ENCODE measurements around the gene RABL3. TPM values are rescaled to one million over a fixed set of nuclear protein-coding genes. Genes with fewer than 3 reads are reported as not detected.

The RABL3 gene
- total RNA-seq, 1 experiment from 2014 or later = 13.9 TPM

DNA sequence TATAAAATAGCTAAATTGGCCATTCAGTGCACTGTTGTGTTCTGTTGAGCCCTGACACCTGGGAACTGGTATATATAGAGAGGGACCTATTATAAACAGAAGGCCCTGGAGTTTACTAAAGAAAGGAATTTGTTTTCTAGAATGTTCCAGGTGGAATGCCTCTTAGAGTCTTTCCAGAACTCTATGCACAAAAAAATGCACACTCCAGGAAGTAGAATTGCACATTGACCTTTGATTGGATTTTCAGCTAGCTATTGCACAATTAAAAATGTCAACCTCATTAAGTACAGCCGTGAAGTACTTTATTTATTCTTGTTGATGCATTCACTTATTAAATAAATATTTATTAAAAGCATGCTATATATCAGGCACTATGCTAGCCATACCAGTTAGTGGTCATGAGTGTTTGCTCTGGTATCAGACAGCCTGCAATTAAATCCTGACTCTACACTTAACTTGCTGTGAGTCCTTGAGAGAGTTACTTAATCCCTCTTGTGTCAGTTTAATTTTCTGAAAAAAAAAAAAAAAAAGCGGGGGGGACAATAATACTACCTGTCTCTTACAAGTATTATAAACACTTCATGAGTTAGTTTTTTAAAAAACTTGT lies 105.4 kb downstream of the RABL3 start:
- Mint-ChIP-seq H3K36me3 (ENCODE audit: insufficient read depth, unreplicated experiment) (peaks cover 14% of the 10 kb centered on the region), H3K4me3 (ENCODE audit: unreplicated experiment) (no peak overlapping the region), H3K27me3 (ENCODE audit: insufficient read depth, unreplicated experiment) (no peaks in the 10 kb centered on the region), H3K9me3 (ENCODE audit: unreplicated experiment) (no peaks in the 10 kb centered on the region), H3K27ac (ENCODE audit: unreplicated experiment) (no peak overlapping the region), H3K4me1 (ENCODE audit: low read depth, unreplicated experiment) (no peaks in the 10 kb centered on the region)
- DNase-seq = no peak
- H3K4me1 ChIP-seq = no peaks in the 10 kb centered on the region
- H3K9me3 ChIP-seq = no peaks in the 10 kb centered on the region
- intact Hi-C loops (cut with micrococcal nuclease; ENCODE audit: unreplicated experiment) = no loop called here
- CTCF ChIA-PET = no interaction called here
- no TSS peak for BruUV-seq (replicated peaks)
- no peak overlapping the region for H3K4me3 ChIP-seq (ENCODE audit: low read depth, low read length)
- POLR2A ChIA-PET = no interaction called here
- TF ChIP-seq CTCF (IDR thresholded peaks at IDR 0.05; ENCODE audit: insufficient read depth in 1 of 2, low read depth in 1 of 2, low read length in 1 of 2, severe bottlenecking in 1 of 2, unreplicated experiment in 1 of 2) = no peak
- no peaks in the 10 kb centered on the region for H3K27me3 ChIP-seq (replicated peaks; ENCODE audit: control insufficient read depth, insufficient read depth, low read length)
- peaks cover 1% of the 10 kb centered on the region; the same call in 1 of the 2 replicates for H3K36me3 ChIP-seq (ENCODE audit: control insufficient read depth, insufficient read depth, low read length)

Other genes starting within 250 kb of the RABL3 start
- gene NDUFB4, start 146.2 kb downstream of the RABL3 start, total RNA-seq (2022) = 133 and 136 TPM in 2 replicates
- 76.3 and 102 TPM in 2 replicates for gene HGD, start 60.3 kb downstream of the RABL3 start, total RNA-seq (2022)
- gene GTF2E1, start 228 bp upstream of the RABL3 start, total RNA-seq (2022) = 23.7 and 30.6 TPM in 2 replicates
- gene STXBP5L, start 165.7 kb upstream of the RABL3 start, total RNA-seq (2022) = not detected in 2 replicates